Stomach (tissue), 9 donors: ENCODE measurements around the gene RGS6. TPM values are rescaled to one million over a fixed set of nuclear protein-coding genes. Genes with fewer than 3 reads are reported as not detected.

Experiments used
- DNase-seq, 2 donors: peaks; one replicate each; pipeline versions ENCODE4 v3.0.0 to v3.0.0-alpha.2; 2013 to 2019
- H3K27ac ChIP-seq, 5 donors: fragments of 200-600 bp in 4 of 5; sonication (generic) in 4 of 5; one replicate each; pipeline ENCODE4 v1.5.1; 2013 to 2019; ENCODE audit warnings: mild to moderate bottlenecking in 1 of 5, moderate library complexity in 1 of 5
- H3K27me3 ChIP-seq, 3 donors: fragments of 200-600 bp; sonication (generic); one replicate each; pipeline ENCODE4 v1.5.1; 2017 to 2019; ENCODE audit warnings: mixed run types in 1 of 3
- H3K36me3 ChIP-seq, 4 donors: fragments of 200-600 bp; sonication (generic); 1 replicate in 3 of 4; 2 replicates in 1 of 4; pipeline ENCODE4 v1.5.1; 2016 to 2019
- H3K4me1 ChIP-seq, 4 donors: fragments of 200-600 bp; sonication (generic); one replicate each; pipeline ENCODE4 v1.5.1; 2016 to 2019
- H3K4me3 ChIP-seq, 4 donors: fragments of 200-600 bp; sonication (generic) in 3 of 4; one replicate each; pipeline ENCODE4 v1.5.1; 2016 to 2019; ENCODE audit warnings: mild to moderate bottlenecking in 1 of 4
- H3K9me3 ChIP-seq, 4 donors: fragments of 200-600 bp; sonication (generic); one replicate each; pipeline ENCODE4 v1.5.1; 2016 to 2019
- EP300 ChIP-seq: sonication (generic); formaldehyde crosslinking; IDR thresholded peaks from one replicate; pipeline ENCODE4 v1.6.1; 2017; ENCODE audit warnings: antibody characterized with exemption
- POLR2A ChIP-seq, 4 donors: fragments of 450-650 bp; IDR thresholded peaks; one replicate each; pipeline ENCODE4 v1.6.1; 2016; ENCODE audit warnings: antibody characterized with exemption in 4 of 4, control low read depth in 2 of 4, mild to moderate bottlenecking in 1 of 4, moderate library complexity in 1 of 4
- POLR2AphosphoS5 ChIP-seq, 3 donors: sonication (generic); formaldehyde crosslinking; IDR thresholded peaks; one replicate each; pipeline ENCODE4 v1.6.1; 2016; ENCODE audit warnings: antibody characterized with exemption in 3 of 3
- WGBS, 5 donors: extraction: QIAGEN DNeasy Blood & Tissue Kit in 3 of 5; methylation state at CpG; one replicate each; pipeline versions ENCODE4 v1.1.5 to v1.1.7; 2013 to 2018; 5-methylcytosine and 5-hydroxymethylcytosine counted together
- intact Hi-C: fragments of 100-400 bp; cut with DNase I; formaldehyde crosslinking; loops from one replicate; pipeline ENCODE4 v1.15.1; 2023; ENCODE audit warnings: low total_unique reads
- polyA plus RNA-seq, 3 donors: library from polyadenylated mRNA; stranded (reverse); fragments of 200-250 nt; gene quantifications; one replicate each; pipeline ENCODE4 v1.2.3, GENCODE V29; 2013
- total RNA-seq, 5 donors: library from RNA; depleted of rRNA; stranded (reverse); fragments of >200 nt; gene quantifications; one replicate each; pipeline versions ENCODE4 v1.1.0 to v1.2.3, GENCODE V29; 2014 to 2016
- TF ChIP-seq, protein P1 (sequence below), 7 experiments: fragments of 450-650 bp in 4 of 7; fragments of 200-600 bp in 3 of 7; sonication (generic) in 3 of 7; IDR thresholded peaks; one replicate each; pipeline ENCODE4 v1.5.1; 2016 to 2019; ENCODE audit warnings: antibody characterized with exemption in 7 of 7, control low read depth in 2 of 7, mild to moderate bottlenecking in 1 of 7
- donor health status: healthy with polysubstance abuse.
- donor health status: Bipolar disorder and iron deficiency.
- donor health status: healthy.

The RGS6 gene
- total and polyA plus RNA-seq, 8 donors = 0.25 to 18.0 (median 0.92) TPM; not detected in 1

- Histone ChIP-seq H3K4me3 (no peak overlapping the region), H3K27me3 (peaks cover 0 to 6% (median 0%) of the 10 kb centered on the region in 3 donors), H3K9me3 (peaks cover 0 to 20% (median 5%) of the 10 kb centered on the region in 4 donors), H3K36me3 (no peaks in the 10 kb centered on the region), H3K27ac (no peak overlapping the region), H3K4me1 (no peaks in the 10 kb centered on the region)
- 63 to 72% (median 66%) methylated on average over 7 of the region's 7 CpGs for WGBS, 5 donors
- TF ChIP-seq POLR2AphosphoS5 (IDR thresholded peaks at IDR 0.05) = no peak
- no peak for TF ChIP-seq POLR2A (IDR thresholded peaks at IDR 0.05)
- TF ChIP-seq, protein P1, sequence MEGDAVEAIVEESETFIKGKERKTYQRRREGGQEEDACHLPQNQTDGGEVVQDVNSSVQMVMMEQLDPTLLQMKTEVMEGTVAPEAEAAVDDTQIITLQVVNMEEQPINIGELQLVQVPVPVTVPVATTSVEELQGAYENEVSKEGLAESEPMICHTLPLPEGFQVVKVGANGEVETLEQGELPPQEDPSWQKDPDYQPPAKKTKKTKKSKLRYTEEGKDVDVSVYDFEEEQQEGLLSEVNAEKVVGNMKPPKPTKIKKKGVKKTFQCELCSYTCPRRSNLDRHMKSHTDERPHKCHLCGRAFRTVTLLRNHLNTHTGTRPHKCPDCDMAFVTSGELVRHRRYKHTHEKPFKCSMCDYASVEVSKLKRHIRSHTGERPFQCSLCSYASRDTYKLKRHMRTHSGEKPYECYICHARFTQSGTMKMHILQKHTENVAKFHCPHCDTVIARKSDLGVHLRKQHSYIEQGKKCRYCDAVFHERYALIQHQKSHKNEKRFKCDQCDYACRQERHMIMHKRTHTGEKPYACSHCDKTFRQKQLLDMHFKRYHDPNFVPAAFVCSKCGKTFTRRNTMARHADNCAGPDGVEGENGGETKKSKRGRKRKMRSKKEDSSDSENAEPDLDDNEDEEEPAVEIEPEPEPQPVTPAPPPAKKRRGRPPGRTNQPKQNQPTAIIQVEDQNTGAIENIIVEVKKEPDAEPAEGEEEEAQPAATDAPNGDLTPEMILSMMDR (IDR thresholded peaks at IDR 0.05) = no peak
- no peak for TF ChIP-seq EP300
- intact Hi-C loops = no loop called here
- no peak for DNase-seq
Observed at GRCh38 chr14:72389200-72389599, 457.0 kb downstream of the RGS6 start.

DNA sequence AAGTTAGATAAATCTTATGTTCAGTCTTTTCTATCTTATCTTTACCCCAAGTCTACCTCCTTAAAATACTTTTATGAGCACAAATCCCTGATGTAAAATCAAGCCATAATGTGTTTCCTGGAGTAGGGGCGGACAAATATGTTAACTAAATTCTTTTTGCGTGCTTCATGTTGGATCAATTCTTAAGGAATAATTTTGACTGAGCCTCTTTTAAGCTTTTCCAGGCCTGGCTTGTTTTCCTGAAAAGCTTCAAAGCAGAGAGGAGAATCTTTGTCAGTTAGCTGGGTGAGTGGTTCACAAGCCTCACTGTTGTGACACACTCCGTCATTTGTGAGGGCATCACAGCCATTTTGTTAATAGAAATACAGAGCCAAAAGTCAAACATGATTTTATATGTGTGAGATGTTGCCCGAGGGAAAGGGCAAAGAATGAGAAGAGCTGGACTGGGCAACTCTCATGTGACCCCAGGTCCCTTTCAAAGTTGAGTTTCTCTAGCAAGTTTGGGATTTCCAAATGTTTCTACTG, 468.9 kb downstream of the RGS6 start:
- no peak for DNase-seq
- intact Hi-C loops = no loop called here
- TF ChIP-seq, protein P1 (IDR thresholded peaks at IDR 0.05) = no peak
- no peaks in the 10 kb centered on the region for H3K36me3 ChIP-seq
- H3K4me3 ChIP-seq = no peak overlapping the region
- no peak overlapping the region for H3K27ac ChIP-seq
- H3K4me1 ChIP-seq = no peaks in the 10 kb centered on the region
- 66 to 78% (median 77%) methylated on average over 4 of the region's 4 CpGs for WGBS, 5 donors
- no peaks in the 10 kb centered on the region for H3K9me3 ChIP-seq
- no peaks in the 10 kb centered on the region for H3K27me3 ChIP-seq

DNA sequence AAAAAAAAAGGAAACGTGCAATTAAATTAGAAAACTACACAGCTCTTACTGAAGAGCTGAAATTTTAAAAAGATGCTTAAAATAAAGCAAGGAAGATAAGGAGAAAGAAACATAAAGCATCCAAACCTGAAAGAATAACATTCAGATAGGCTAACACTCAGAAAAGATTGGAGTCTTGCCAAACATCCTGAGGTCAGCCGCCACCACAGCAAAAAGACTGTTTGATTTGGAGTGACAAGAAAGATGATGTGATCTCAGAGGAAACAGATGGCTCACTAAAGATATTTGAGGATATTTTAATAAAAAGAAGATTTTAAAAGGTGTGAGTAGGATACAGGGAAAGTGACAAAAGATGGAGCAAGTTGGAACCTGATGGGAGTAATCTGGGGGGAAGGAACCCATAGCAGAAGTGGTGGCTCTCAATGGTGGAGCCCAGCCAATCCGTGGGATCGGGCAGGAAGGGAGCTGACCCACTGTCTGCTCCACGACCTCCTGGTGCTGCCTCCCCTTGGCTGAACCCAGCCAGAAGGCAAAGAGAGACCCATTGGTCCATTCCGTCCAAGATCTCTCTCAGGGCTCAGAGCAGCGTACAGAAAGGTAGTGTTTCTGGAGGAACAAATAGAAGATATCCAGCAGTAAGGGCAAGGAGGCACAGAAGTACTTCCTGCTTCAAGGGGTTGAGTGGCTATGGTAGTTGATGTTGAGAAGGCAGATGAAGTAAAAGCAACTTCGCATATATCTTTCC, 469.6 kb downstream of the RGS6 start:
- 51 to 59% (median 53%) methylated on average over 8 of the region's 8 CpGs for WGBS, 5 donors
- TF ChIP-seq EP300 (no peak), POLR2A (IDR thresholded peaks at IDR 0.05) (no peak), POLR2AphosphoS5 (IDR thresholded peaks at IDR 0.05) (no peak)
- TF ChIP-seq, protein P1 (IDR thresholded peaks at IDR 0.05) = no peak
- H3K36me3 ChIP-seq = no peaks in the 10 kb centered on the region
- H3K4me1 ChIP-seq = no peaks in the 10 kb centered on the region
- no peak overlapping the region for H3K4me3 ChIP-seq
- intact Hi-C loops = no loop called here
- no peak for DNase-seq
- H3K9me3 ChIP-seq = no peaks in the 10 kb centered on the region
- no peaks in the 10 kb centered on the region for H3K27me3 ChIP-seq
- no peak overlapping the region for H3K27ac ChIP-seq

DNA sequence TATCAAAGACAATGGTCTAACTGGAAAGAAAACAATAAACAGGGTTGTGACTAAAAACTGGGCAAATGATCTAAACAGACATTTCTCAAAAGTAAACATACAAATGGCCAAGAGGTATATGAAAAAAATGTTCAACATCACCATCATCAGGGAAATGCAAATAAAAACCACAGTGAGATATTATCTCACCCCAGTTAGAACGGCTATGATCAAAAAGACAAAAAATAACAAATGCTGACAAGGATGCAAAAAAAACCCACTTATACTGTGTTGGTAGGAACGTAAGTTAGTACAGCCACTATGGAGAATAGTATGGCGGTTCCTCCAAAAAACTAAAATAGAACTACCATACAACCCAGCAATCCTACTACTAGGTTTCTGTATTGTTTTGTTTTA, 470.1 kb downstream of the RGS6 start:
- no peak overlapping the region for H3K4me3 ChIP-seq
- TF ChIP-seq EP300 (no peak), POLR2AphosphoS5 (IDR thresholded peaks at IDR 0.05) (no peak), POLR2A (IDR thresholded peaks at IDR 0.05) (no peak)
- TF ChIP-seq, protein P1 (IDR thresholded peaks at IDR 0.05) = no peak
- DNase-seq = no peak
- H3K36me3 ChIP-seq = no peaks in the 10 kb centered on the region
- WGBS, 5 donors = 72 to 80% (median 78%) methylated on average over 3 of the region's 3 CpGs
- no peaks in the 10 kb centered on the region for H3K27me3 ChIP-seq
- H3K9me3 ChIP-seq = no peaks in the 10 kb centered on the region
- no peak overlapping the region for H3K27ac ChIP-seq
- intact Hi-C loops = no loop called here
- no peaks in the 10 kb centered on the region for H3K4me1 ChIP-seq
